Measurements from ENCODE around the gene ZNF678. TPM values are rescaled to one million over a fixed set of nuclear protein-coding genes. Genes with fewer than 3 reads are reported as not detected.
"Not testable (repeated sequence)": the region's sequence is repeated elsewhere in the genome, so short reads cannot be mapped to it uniquely, and the experiment has no call there.

ZNF678 gene
- polyA plus RNA-seq, 2 of the 4 experiments (the other 2 are of a cell fraction), result 3.5 to 6.9 TPM

DNA sequence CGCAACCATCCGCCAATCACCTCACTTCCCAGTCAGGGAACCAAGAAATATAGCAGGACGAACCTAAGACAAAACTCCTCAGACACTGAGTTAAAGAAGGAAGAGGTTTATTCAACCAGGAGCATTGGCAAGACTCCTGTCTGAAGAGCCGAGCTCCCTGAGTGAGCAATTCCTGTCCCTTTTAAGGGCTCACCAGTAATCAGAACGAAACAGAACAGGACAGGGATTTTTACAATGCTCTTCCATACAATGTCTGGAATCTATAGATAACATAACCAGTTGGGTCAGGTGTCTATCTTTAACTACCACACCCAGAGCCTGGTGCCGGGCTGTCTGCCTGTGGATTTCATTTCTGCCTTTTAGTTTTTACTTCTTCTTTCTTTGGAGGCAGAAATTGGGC is 32.9 kb downstream of the ZNF678 start:
- H3K9me3 ChIP-seq, result peaks cover 22% of the 10 kb centered on the region
- FAIRE-seq; H3K4me3 ChIP-seq; H3K4me2 ChIP-seq; DNase-seq (ENCODE audit: low read depth in 1 of 2, low spot score in 1 of 2); ATAC-seq; H3K4me1 ChIP-seq; POLR2A ChIA-PET; H3K27ac ChIP-seq: not testable (repeated sequence)
- 77% methylated on average over 6 of the region's 6 CpGs for WGBS (ENCODE audit: missing lambda C conversion rate)
- CTCF ChIA-PET, result interaction anchor here (2.0 kb wide), 1 partner anchor 53 kb away, joined by 5 read pairs; no protein-coding TSS in a partner anchor

DNA sequence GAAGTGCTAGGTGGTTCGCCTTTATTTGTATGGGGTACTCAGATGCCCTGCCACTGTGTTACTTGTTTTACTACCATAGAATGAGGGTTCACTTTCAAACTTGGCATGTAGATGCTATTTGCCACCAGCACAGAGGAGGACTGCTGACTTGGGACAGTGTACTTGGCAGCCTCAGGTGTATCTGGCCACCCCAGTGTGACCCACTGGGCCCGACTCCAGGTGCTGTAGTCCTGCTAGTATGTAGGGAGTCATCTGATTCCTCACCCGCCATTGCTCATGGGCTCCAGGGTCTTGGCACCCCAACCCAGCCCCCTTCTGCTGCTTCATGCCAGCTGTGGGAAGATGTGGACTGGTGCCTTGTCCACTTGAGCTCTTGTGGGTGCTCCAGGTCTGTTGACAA is 40.0 kb downstream of the ZNF678 start:
- no peak for ATAC-seq
- H3K9me3 ChIP-seq, result peaks cover 52% of the 10 kb centered on the region
- no peak overlapping the region for H3K27ac ChIP-seq
- TF ChIP-seq FOSB (CRISPR knock-in tag; IDR thresholded peaks at IDR 0.05) (no peak), MYC (IDR thresholded peaks at IDR 0.05; ENCODE audit: borderline replicate concordance, low read length) (no peak), RCOR1 (IDR thresholded peaks at IDR 0.05; ENCODE audit: low read depth, low read length) (no peak)
- TF ChIP-seq, protein P1, sequence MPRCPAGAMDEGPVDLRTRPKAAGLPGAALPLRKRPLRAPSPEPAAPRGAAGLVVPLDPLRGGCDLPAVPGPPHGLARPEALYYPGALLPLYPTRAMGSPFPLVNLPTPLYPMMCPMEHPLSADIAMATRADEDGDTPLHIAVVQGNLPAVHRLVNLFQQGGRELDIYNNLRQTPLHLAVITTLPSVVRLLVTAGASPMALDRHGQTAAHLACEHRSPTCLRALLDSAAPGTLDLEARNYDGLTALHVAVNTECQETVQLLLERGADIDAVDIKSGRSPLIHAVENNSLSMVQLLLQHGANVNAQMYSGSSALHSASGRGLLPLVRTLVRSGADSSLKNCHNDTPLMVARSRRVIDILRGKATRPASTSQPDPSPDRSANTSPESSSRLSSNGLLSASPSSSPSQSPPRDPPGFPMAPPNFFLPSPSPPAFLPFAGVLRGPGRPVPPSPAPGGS (IDR thresholded peaks at IDR 0.05), result no peak
- H3K4me2 ChIP-seq, result no peak overlapping the region
- no peaks in the 10 kb centered on the region for H3K4me1 ChIP-seq
- no peak for DNase-seq (ENCODE audit: low read depth in 1 of 2, low spot score in 1 of 2)
- ChIA-PET POLR2A (no interaction called here), CTCF (interaction anchor here (0.7 kb wide), 1 partner anchor 1888 kb away, joined by 3 read pairs; no protein-coding TSS in a partner anchor)
- WGBS (ENCODE audit: missing lambda C conversion rate), result 98% methylated on average over 3 of the region's 3 CpGs
- no peak overlapping the region for H3K4me3 ChIP-seq
- no peak for FAIRE-seq

DNA sequence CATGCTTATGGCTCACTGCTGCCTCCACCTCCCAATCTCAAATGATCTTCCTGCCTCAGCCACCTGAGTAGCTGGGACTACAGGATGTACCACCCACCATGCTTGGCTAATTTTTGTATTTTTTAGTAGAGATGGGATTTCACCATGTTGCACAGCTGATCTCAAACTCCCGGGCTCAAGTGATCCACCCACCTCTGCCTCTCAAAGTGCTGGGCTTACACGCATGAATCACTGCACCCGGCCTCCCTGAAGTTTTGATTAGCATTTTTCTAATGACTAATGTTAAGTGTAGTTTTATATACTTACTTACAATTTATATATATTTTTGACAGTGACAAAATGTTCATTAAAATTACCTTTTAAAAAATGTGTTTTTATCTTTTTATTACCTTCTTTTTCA is 41.1 kb downstream of the ZNF678 start:
- POLR2A ChIA-PET, result no interaction called here
- 95% methylated on average over 3 of the region's 3 CpGs for WGBS (ENCODE audit: missing lambda C conversion rate)
- H3K4me2 ChIP-seq, result no peak overlapping the region
- H3K4me3 ChIP-seq, result no peak overlapping the region
- ATAC-seq (no peak), FAIRE-seq (no peak), DNase-seq (ENCODE audit: low read depth in 1 of 2, low spot score in 1 of 2) (no peak)
- no peaks in the 10 kb centered on the region for H3K4me1 ChIP-seq
- TF ChIP-seq ZSCAN20 (CRISPR knock-in tag; IDR thresholded peaks at IDR 0.05) (no peak), JUN (IDR thresholded peaks at IDR 0.05) (no peak), CHD2 (IDR thresholded peaks at IDR 0.05; ENCODE audit: low read length, partially characterized antibody) (no peak), CEBPB (IDR thresholded peaks at IDR 0.05) (no peak), CHD4 (IDR thresholded peaks at IDR 0.05; ENCODE audit: borderline replicate concordance) (no peak)
- TF ChIP-seq, protein P2, sequence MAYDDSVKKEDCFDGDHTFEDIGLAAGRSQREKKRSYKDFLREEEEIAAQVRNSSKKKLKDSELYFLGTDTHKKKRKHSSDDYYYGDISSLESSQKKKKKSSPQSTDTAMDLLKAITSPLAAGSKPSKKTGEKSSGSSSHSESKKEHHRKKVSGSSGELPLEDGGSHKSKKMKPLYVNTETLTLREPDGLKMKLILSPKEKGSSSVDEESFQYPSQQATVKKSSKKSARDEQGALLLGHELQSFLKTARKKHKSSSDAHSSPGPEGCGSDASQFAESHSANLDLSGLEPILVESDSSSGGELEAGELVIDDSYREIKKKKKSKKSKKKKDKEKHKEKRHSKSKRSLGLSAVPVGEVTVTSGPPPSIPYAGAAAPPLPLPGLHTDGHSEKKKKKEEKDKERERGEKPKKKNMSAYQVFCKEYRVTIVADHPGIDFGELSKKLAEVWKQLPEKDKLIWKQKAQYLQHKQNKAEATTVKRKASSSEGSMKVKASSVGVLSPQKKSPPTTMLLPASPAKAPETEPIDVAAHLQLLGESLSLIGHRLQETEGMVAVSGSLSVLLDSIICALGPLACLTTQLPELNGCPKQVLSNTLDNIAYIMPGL (CRISPR knock-in tag; IDR thresholded peaks at IDR 0.05; ENCODE audit: borderline replicate concordance), result no peak
- TF ChIP-seq, protein P3, sequence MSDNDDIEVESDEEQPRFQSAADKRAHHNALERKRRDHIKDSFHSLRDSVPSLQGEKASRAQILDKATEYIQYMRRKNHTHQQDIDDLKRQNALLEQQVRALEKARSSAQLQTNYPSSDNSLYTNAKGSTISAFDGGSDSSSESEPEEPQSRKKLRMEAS (IDR thresholded peaks at IDR 0.05), result no peak
- no peak overlapping the region for H3K27ac ChIP-seq
- peaks cover 55% of the 10 kb centered on the region for H3K9me3 ChIP-seq
- CTCF ChIA-PET, result no interaction called here

DNA sequence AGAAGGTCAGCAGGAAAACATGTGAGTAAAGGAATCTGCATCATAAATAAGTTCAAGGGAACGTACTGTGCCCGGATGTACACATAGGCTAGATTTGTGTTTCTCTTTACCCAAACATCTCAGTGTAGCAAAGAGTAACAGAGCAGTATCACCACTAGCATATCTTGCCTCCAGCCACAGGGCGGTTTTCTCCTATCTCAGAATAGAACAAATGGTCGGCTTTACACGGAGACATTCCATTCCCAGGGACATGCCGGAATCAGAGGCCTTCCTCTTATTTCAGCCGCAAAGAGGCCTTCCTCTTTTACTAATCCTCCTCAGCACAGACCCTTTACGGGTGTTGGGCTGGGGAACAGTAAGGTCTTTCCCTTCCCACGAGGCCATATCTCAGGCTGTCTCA is 42.9 kb downstream of the ZNF678 start:
- WGBS (ENCODE audit: missing lambda C conversion rate), result 89% methylated on average over 9 of the region's 9 CpGs
- H3K27ac ChIP-seq; POLR2A ChIA-PET; H3K4me3 ChIP-seq; ATAC-seq; DNase-seq (ENCODE audit: low read depth in 1 of 2, low spot score in 1 of 2); FAIRE-seq; H3K4me1 ChIP-seq; H3K4me2 ChIP-seq; CTCF ChIA-PET: not testable (repeated sequence)
- peaks cover 53% of the 10 kb centered on the region for H3K9me3 ChIP-seq

DNA sequence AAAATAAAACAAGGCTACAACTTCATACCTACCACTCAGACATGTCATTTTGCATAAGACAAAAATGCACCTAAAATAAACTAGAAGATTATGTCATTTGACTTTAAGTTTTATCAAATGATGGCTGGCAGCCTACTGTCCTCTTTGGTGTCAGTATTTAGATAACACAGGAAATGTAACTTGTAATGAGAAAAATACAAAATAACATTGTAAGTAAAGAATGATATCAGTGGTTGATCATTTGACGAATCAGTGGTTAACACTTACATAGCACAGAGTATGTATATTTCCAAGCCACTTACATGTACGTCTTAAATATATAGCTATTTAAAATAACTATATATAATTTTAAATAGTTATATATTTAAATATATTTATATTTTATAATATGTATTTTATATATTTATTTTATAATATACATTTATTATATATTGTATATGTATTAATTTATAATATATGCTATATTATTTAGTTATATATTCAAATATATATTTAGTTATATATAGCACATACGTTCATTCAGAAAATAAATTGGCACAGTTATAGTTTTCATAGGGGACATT is 44.1 kb downstream of the ZNF678 start:
- CTCF ChIA-PET, result no interaction called here
- TF ChIP-seq, protein P4, sequence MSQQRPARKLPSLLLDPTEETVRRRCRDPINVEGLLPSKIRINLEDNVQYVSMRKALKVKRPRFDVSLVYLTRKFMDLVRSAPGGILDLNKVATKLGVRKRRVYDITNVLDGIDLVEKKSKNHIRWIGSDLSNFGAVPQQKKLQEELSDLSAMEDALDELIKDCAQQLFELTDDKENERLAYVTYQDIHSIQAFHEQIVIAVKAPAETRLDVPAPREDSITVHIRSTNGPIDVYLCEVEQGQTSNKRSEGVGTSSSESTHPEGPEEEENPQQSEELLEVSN (IDR thresholded peaks at IDR 0.05; ENCODE audit: borderline replicate concordance, low read depth), result no peak
- TF ChIP-seq, protein P5, sequence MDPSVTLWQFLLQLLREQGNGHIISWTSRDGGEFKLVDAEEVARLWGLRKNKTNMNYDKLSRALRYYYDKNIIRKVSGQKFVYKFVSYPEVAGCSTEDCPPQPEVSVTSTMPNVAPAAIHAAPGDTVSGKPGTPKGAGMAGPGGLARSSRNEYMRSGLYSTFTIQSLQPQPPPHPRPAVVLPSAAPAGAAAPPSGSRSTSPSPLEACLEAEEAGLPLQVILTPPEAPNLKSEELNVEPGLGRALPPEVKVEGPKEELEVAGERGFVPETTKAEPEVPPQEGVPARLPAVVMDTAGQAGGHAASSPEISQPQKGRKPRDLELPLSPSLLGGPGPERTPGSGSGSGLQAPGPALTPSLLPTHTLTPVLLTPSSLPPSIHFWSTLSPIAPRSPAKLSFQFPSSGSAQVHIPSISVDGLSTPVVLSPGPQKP (IDR thresholded peaks at IDR 0.05; ENCODE audit: low read depth, low read length), result no peak
- TF ChIP-seq EHF (CRISPR knock-in tag; IDR thresholded peaks at IDR 0.05) (no peak), ZSCAN20 (CRISPR knock-in tag; IDR thresholded peaks at IDR 0.05) (no peak), MYC (IDR thresholded peaks at IDR 0.05; ENCODE audit: borderline replicate concordance, low read length) (no peak), PHF8 (IDR thresholded peaks at IDR 0.05; ENCODE audit: borderline replicate concordance, low read depth) (no peak), CBX8 (IDR thresholded peaks at IDR 0.05) (no peak), NR3C1 (IDR thresholded peaks at IDR 0.05) (no peak), HEYL (CRISPR knock-in tag; IDR thresholded peaks at IDR 0.05) (no peak), FOSB (CRISPR knock-in tag; IDR thresholded peaks at IDR 0.05) (no peak)
- TF ChIP-seq, protein P6, sequence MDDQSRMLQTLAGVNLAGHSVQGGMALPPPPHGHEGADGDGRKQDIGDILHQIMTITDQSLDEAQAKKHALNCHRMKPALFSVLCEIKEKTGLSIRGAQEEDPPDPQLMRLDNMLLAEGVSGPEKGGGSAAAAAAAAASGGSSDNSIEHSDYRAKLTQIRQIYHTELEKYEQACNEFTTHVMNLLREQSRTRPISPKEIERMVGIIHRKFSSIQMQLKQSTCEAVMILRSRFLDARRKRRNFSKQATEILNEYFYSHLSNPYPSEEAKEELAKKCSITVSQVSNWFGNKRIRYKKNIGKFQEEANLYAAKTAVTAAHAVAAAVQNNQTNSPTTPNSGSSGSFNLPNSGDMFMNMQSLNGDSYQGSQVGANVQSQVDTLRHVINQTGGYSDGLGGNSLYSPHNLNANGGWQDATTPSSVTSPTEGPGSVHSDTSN (IDR thresholded peaks at IDR 0.05), result no peak
- TF ChIP-seq, protein P7, sequence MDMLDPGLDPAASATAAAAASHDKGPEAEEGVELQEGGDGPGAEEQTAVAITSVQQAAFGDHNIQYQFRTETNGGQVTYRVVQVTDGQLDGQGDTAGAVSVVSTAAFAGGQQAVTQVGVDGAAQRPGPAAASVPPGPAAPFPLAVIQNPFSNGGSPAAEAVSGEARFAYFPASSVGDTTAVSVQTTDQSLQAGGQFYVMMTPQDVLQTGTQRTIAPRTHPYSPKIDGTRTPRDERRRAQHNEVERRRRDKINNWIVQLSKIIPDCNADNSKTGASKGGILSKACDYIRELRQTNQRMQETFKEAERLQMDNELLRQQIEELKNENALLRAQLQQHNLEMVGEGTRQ (IDR thresholded peaks at IDR 0.05), result no peak

More for the DNA sequence above, 44.1 kb downstream of the ZNF678 start:
- Histone ChIP-seq H3K4me1 (no peaks in the 10 kb centered on the region), H3K9me3 (peaks cover 56% of the 10 kb centered on the region), H3K4me3 (no peak overlapping the region), H3K4me2 (no peak overlapping the region), H3K27ac (no peak overlapping the region)
- POLR2A ChIA-PET, result no interaction called here
- FAIRE-seq (no peak), ATAC-seq (no peak), DNase-seq (ENCODE audit: low read depth in 1 of 2, low spot score in 1 of 2) (no peak)
- WGBS (ENCODE audit: missing lambda C conversion rate), result 78% methylated on average over 3 of the region's 3 CpGs
